GM20431 (cell line): Measurements from ENCODE around the gene PRKN.

ENCODE experiments used
- in situ Hi-C: fragments of 300-500 bp; cut with MseI, MboI; formaldehyde crosslinking; loops from one replicate; pipeline ENCODE4 v1.15.0; 2020; ENCODE audit warnings: low sequenced_read_pairs; ENCODE audit not compliant: unreplicated experiment

PRKN gene

DNA sequence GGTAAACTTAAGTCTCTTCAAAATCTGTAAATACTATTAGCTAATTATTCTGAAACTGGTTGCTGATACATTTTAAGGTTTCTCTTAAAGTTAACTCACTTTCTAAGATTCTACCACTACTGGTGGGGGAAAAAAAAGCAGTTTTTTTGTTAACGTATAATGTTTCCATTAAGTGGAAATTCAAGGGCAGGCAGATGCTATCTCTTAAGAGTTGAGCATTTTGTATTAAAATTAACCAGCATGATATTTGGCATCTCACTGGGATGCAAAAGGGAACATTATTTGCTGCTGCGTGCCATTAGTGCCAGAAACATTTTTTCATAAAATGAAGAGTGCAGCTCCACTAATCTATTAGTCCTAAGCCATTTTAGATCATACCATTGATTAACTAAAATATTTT lies 246.2 kb downstream of the PRKN start:
- in situ Hi-C loops: no loop called here

DNA sequence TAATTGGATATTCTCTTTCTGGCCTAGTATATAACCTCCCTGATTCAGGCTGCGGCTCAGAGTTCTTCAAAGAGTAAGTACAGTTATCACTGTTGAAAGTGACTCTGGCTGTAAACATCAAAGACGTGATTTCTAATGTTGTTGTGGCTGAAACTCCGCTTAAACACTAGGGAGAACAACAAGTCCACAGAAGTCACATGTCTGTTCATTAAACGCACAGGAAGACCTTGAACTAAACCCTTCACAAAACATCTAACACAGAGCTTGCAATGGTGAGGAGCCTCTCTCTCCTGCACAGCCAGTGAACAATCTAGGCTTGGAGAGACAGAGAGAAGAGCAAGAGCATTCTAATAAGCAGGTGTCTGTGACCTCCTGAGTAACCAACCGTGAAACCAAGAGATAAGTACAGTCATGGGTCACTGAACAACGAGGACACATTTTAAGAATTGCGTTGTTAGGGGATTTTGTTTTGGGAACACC lies 249.3 kb downstream of the PRKN start:
- in situ Hi-C loops: no loop called here

DNA sequence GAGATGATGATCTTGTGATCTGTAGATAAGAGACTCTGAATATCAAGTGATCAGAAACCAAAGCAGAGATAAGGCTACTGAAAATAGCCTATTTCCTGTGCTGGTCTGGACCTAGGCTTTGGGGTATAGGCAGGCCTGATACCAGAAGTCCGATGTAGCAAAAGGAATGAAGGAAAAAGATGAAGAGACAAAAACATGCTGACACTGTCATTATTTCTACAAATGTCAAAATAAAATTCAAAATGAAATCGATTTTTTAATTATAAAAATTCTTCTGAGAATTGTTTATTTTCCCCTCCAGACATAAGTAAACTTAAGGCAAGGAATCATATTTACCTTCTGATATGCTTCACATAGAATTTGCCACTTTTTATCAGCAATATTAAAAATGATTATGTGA lies 252.8 kb downstream of the PRKN start:
- in situ Hi-C loops: no loop called here

DNA sequence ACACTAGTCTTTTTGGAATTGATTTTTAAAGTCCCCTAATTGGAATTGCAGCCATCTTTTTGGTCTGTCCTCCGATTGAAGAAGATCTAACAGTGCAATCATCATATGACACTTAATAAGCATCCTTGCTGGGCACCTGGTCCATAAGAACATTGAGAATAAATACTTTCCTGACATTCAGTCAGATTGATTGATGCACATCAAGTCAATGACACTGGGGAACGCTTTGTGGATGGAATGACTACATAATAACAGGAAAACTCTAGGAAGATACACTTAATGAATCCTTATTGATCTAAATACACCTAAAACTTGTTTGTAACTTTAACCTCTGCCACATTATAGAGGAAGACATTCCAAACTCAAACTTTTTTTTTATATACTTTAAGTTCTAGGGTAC lies 255.7 kb downstream of the PRKN start:
- in situ Hi-C loops: no loop called here

DNA sequence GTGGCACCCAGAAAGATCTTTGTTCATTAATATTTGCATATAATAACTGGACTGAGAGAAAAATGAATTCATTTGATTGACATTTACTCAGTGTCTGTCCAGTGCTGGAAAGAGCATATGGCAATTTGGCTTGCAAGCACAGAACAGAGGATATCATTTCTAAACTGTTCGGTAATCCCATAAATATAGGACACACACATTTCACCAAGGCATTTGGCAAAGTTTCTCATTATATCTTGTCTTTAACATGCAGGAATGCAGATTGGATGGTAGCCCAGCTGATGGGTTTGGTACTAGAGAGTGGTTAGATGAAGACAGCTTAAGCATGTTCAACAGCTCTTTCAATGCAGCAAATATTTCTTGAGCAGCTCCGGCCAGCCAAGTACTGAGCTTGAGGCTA lies 259.2 kb downstream of the PRKN start:
- in situ Hi-C loops: no loop called here

DNA sequence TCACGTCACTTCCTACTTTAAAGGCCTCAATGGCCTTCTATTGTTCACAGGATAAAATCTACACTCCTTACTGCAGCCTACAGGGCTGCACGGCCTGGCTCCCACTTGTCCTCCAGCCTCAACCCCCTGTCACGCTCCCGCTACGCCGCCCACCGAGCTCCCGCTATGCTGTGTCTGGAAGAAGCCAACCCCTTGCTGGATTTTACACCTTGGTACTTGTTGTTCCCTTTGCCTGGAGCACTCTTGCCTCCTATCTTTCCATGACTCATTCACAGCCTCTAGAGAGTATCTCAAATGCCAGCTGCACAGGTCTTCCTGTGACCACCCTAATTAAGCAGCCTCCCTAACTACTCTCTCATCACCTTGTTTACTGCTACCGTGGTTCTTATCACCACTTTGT lies 259.9 kb downstream of the PRKN start:
- in situ Hi-C loops: no loop called here

DNA sequence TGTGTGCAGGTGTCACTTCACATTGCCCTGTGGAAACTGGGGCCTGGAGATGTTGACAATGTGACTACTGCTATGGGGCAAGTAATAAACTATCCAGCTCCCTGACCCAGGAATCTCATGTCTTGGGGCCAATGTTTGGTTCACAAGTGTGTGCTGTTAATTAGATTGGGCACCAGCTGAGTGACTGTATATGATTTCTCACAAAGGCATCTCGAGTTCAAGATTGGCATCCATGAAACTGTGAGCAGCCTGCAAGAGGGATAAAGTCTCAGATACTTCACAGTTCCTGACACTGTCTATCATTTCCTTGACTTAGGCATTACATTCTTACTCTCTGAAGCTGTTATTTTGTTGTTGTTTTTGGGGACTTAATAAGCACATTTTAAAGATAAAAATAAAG lies 264.0 kb downstream of the PRKN start:
- in situ Hi-C loops: no loop called here

DNA sequence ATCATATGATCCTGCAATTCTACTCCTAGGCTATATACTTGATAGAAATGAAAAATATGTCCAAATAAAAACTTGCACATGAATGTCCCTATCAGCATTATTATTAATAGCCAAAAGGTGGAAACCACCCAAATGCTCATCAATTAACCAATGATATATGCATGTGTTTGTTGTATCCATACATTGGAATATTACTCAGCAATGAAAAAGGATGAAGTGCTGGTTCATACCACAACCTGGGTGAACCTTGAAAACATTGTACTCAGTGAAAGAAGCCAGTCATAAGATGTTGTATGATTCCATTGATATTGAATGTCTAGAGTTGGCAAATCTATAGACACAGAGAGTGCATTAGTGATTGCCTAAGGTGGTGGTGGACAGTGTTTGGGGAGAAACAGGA lies 267.6 kb downstream of the PRKN start:
- in situ Hi-C loops: no loop called here

DNA sequence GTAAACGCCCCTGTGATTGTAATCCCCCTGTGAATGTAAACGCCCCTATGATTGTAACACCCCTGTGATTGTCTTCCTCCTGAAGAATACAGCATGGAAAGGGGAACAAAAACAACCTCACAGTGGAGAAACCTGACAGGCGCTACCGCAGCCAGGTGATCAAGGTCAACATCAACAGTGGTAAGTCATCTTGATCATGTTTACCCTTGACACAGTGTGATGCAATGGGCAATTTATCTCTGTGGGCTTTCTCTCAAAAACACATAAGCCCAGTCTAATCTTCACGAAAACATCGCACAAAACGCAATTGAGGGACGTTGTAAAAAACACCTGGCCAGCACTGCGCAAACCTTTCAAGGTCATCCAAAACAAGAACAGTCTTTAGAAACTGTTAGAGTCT lies 277.2 kb downstream of the PRKN start:
- in situ Hi-C loops: no loop called here

DNA sequence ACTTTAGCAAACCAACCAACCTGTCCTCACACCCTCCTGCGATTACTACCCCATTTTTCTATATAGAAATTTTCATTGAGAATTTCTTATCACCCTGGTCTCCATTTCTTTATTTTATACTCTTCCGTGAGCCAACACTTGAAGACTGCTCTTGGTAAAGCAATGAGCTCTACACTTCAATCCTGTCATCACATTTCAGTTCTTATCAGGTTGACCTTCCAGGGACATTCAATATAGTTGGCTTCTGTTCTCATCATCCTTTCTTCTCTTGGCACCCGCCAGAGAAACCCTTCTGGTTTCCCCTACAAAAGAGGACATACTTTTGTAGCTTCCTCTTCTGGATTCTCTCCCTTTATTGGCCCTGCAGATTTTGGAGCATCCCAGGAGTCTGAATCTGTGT lies 279.3 kb downstream of the PRKN start:
- in situ Hi-C loops: no loop called here

DNA sequence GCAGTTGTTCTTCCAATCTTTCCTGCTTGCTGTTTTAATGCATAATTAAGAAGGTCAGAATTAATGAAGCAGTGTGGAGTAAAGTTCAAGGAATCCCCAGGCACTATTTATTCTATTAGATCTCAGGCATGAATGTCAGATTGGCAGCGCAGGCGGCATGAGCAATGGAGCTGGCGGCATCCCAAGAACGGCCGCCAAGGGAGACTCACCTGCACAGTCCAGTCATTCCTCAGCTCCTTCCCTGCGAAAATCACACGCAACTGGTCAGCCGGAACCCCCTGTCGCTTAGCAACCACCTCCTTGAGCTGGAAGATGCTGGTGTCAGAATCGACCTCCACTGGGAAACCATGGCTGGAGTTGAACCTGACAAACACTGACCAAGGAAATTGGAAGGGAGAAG lies 284.5 kb downstream of the PRKN start:
- in situ Hi-C loops: no loop called here

DNA sequence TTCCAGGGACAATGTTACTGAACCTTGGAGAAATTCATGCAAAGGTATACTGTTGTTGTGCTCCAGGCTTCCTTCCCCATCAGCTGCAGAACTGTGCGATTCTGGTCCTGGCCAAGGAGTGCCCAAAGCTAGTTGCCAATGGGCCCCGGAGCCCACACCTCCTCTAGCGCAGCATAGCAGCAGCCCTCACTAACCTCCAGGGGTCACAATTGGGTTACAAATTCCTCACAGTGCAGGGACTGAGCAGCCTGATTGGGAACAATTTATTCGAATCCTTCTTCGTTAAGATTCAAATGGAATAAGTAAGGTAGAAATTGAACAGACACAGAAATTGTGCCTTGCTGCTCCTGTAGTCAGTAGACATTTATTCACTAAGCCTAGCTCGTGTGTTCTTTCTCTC lies 284.9 kb downstream of the PRKN start:
- in situ Hi-C loops: no loop called here

DNA sequence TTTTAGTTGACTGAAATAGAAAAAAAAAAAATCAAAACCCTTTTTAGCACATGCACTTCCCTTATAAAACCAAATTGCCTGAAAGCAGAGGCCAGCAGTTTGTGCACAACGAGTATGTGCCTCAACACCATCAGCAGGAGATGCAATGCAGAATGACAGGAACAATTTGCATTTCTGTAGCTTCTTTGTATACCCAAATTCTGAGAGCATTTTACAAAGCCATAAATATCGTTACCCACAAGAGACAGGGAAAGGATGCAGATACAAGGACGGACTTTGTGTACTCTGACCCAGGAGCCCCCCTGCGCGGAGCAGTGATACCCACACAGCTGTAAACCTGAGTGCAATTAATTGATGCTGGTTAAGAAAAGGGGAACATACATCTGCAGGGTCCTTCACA lies 285.6 kb downstream of the PRKN start:
- in situ Hi-C loops: no loop called here

DNA sequence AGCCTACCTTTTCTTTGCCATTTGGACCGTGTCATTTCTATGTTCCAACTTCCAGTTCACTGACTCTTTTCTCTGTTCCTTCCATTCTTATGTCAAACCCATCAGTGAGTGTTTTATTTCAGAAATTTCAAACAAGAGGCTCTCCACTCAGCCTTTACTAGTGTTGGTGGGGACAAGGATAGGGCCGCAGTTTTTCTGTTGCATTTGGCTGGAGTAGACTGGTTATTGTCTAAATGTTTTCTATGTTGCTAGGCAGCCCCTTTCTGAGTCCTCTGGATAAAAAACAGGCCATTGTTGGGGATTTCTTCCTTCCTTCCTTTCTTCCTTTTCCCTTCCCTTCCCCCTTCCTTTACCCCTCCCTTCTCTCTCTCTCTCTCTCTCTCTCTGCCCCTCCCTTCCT lies 288.6 kb downstream of the PRKN start:
- in situ Hi-C loops: no loop called here

DNA sequence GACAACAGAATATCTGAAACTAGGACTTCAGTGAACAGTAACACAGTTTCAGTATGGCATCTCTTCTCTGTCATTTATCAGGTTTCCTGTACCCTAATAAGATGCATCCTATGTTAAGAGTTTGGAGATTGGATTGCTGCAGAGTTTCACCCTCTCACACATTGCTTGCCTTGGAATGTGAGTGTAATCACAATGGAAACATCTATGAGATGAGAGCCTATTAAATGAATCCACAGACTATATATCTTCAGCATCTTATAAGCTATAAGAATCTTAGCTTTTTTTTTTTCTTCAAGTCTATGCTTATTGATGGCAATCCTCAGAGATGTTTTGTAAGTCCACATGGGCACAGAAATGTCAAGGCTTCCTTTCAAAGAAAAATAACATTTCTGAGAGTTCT lies 292.5 kb downstream of the PRKN start:
- in situ Hi-C loops: no loop called here

DNA sequence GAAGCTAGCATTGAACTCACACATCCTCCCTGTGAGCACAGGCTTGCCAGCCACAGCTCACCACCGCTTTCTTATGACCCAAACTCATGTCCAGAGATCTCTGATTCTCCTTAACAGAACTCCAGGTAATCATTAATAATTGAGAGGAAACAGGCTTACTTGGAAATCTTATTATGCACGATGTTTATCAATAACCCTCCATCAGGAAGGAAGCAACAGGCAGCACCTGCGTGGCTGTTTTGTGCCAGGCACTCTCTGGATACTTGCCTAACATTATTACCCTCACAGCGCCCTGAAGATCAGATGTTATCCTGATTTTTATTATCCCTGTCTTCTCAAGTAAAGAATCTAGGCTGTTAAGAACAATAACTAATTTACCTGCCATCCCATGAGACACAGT lies 306.6 kb downstream of the PRKN start:
- in situ Hi-C loops: no loop called here

DNA sequence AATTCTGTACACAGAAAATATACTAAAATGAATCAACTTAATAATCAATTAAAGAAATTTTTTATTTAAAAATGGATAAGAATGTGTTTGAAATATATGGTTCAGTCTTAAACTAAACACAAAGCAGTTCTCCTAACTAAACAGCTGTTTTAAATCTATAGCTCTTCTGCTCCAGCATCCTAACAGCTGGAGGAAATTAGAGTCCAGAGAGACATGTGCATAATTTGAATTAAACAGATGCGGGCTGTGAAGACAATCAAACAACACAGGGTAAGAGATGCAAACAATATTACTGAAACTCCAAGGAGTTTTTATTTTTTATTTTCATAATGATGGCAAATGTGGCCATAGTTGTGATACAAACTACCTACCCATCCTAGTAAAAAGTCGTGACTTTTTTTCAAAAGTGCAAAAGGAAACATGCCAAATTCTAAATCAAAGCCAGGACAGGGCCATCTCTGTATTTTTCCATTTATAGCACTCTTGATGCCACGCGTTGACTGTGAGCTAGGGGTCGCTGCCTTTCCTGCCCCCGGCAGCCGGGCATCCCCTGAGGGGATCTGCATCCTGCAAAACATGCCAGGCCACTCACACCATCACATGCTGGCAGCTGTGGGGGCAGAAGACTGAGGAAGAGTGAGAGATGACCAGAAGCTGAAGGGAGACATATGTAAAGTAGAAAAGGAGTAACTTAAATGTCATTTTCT lies 310.6 kb downstream of the PRKN start:
- in situ Hi-C loops: no loop called here

DNA sequence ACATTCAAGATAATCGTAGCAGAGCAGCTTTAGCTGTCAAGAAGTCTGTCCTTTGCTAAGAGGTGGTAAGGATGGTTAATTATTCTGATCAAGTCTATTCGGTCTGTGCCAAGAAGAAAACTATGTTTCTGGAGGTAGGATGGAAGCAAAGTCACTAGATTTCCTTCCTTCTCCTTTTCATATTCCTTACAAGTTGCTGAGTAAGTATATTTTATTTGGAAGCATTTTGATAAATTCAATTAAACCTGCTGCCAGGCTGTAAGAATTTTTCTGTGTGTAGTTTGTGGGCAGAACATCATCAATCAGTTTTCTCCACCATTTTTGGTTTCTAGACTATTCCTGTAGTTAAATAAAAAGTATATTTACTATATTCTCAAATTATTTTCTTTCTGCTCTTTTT lies 311.3 kb downstream of the PRKN start:
- in situ Hi-C loops: no loop called here

DNA sequence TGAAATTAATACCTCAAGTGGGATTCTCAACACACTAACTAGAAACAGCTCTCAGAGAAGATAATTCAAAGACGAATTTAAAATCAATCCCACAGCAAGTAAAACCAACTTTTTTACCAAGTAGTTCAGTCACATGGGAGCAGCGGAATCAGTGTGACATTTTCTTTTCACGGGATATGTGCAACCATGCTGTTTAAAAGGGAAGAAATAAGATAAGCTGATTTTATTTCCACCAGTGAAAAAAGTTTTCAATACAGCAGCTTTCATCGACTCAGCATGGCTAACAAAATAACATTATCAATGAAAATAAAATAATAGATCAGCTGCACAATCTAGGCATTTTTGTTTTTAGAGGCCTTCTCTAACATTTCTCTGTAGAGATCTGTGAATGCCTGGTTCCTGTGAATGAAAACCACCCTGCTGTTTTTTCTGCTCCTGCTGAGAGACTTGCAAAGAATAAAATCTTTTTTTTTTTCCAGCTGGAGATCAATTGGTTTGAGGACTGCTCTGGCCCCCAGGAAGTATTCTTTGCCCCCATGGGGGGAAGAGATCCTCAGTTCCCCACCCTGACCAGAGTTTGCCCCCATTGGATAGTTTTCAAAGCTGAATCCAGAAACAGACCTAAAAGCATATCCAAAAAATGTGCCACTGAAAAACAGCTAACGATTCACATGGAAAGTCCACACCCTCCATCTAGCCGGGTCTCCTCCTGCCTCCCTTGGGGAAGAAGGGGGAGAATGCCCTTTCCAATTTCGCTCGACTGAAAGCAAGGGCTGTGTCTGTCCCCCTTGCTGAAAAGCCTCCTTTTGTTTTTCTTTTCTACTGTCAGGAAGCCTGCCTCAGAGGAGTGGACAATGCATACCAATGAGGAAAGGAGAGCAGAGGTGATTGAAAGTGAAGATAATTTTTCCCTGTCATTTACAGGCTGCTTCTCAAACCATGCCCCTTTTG lies 317.6 kb downstream of the PRKN start:
- in situ Hi-C loops: no loop called here

DNA sequence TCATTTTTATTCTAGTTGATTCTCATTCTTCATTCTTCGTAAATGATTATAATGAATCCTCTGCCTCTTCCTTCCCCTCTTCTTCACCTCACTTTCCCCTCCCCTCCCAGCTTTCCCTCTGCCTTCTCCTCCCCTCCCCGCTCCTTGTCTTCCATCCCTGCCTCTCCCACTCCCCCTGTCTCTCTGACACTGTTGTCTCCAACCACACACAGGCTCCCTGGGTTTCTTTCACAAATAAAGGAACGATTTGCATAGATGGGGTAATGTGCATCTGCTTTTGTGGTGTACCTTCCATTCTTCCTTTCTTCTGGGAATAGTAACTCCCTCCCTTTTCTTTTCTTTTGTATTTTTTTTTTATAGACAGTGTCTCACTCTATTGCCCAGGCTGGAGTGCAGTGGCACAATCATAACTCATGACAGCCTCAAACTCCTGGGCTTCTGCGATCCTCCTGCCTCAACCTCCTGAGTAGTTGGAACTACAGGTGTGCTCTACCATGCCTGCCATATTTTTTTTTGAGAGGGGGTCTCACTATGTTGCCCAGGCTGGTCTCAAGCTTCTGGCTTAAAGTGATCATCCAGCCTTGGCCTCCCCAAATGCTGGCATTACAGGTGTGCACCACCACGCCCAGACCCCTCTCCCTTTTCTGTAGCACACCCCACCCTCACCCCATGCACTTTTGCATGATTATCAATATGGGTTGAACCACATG lies 318.6 kb downstream of the PRKN start:
- in situ Hi-C loops: no loop called here

DNA sequence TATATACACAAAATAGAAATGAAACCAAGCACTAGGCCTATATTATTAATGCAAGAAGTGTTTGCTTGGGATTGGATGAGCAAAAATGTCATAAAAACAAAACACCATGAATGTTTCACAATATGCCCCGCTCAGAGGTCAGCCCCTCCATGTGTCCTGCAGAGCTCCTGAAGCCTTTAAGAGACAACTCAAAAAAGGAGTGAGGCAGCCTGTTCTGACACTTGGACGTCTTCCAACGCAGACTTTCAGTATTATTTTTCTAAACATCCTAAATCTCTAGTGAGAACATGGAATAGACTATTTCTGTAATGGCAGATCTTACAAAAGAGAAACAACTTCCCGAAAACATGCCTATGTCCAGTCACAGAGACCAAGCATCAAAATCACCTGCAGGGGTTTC lies 322.6 kb downstream of the PRKN start:
- in situ Hi-C loops: no loop called here
